ENCODE results near the gene TMEM143.
"Not testable (repeated sequence)": the region's sequence is repeated elsewhere in the genome, so short reads cannot be mapped to it uniquely, and the experiment has no call there.

The TMEM143 gene

DNA sequence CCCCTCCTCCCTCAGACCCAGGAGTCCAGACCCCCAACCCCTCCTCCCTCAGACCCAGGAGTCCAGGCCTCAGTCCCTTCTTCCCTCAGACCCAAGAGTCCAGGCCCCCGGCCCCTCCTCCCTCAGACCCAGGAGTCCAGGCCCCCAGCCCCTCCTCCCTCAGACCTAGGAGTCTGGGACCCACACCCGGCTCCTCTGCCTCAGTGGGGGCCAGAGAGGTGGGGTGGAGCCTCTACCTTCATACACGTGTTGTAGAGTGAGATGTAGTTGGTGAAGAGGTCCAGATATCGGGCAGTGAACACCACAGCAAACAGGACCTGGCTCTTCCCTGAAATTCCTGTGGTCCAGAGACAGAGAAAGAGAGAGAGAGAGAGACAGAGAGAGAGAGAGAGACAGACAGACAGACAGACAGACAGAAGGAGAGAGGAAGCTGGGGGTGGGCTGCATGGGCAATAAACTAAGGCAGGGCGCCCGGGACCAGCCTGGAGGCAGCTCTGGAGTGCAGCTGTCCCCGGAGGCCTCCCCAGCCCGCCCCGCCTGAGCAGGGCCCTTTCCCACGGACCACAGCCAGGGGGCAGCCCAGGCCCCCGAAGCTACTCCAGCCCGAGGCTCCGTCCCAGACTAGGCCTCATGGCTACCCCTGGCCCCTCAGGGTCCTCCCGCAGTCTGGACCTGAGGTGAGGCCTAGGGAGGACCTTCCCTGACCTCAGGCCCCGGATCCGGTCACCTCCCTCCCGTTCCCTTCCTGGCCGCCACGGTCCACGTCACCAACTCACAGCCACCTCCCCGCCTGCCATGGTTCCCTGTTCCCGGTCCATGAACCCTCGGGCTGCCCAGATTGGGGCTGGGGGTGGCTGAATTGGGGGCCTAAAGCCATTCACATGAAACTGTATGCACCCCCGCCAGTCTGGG, 26.7 kb upstream of the TMEM143 start:
- DNase-seq = no peak

DNA sequence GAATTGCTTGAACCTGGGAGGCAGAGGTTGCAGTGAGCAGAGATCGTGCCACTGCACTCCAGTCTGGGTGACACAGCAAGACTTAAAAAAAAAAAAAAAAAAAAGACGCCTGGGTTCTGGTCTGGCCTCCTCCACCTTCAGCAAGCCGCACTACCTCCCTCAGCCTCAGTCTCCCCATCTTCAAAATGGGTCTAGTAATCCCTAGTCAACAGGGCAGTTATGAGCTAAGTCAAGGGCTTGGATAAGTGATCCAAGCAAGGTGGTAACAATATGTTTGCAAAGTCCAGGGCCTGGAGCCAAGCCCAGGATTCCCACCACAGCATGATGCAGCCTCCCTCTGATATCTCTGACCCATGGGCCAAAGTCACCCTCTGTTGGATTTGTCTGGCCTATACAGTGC, 23.2 kb upstream of the TMEM143 start:
- no peak for DNase-seq

DNA sequence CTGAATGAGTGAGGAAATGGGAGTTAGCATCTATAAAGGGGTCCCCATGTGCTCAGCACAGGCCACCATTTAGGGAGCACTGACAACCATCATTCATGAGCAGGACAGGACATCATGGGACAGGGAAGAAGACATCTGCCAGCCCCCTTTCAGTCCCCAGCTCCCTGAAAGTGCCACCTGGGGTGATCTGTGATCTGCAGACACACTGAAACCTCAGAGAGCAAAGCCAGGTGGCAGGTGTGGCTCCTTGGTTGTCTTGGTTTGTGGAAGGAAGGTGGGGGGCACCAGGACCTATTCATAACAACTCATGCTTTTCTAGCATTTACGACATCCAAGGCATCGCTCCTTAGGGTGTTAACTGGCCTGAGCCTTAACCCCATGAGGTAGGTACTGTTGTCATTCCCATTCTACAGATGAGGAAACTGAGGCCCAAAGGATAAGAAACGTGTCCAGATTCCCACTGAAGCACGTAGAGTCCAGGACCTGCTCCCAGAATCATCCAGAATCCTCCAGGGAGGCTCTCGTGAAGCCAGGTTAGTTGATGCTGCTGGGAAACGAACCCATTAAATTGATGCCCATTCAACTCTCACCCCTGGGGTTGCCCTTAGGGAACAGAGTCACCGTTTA, 21.8 kb upstream of the TMEM143 start:
- DNase-seq = no peak

GRCh38 chr19:48382286-48382685, 18.5 kb upstream of the TMEM143 start:
- no peak for DNase-seq

DNA sequence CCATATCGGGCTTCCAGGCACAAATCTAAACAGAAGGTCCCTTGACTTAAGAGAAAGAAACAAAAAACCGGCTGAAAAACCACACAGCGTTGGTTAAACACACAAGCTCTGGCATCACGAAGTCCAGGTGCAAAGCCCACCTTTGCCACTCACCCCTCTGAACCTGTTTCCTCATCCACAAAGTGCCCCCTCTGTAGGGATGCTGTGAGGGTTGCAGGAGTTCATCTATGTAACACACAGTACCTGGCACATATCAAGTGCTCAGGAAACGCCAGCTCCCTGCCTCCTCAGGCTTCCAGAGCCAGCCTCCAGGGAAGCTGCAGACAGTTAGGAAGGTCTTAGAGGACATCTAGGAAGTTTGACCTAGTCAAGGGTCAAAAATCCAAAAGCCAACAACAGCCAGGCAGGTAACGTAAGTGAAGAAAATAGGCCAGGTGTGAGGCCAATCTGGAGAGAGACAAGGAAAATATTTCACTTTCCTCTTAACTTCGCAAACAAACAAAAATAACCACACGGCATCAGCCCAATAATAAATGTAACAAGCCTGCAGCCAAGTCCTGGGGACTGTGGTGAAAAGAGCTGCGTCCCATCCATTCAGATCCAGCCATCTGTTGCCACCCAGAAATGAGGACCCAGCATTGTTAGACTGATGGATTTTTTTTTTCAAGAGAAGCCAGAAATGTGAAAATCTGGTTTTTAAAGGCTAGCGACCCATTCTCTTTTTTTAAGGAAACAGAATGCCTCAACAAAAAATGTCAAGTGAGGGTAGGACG, 17.6 kb upstream of the TMEM143 start:
- DNase-seq = no peak

GRCh38 chr19:48379058-48379457, 15.3 kb upstream of the TMEM143 start:
- no peak for DNase-seq

DNA sequence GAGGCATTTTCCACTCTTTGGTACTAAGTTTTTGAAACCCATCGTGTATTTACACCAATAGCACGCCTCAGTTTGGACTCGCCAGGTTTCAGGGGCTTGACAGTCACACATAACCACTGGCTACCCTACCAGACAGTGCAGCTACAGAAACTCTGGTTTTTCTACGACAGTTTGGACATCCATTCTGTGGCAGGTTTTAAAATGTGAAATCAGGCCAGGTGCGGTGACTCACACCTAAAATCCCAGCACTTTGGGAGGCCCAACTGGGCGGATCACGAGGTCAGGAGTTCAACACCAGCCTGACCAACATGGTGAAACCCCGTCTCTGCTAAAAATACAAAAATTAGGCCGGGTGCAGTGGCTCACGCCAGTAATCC, 14.4 kb upstream of the TMEM143 start:
- DNase-seq = no peak

- DNase-seq = no peak
Measured at GRCh38 chr19:48373567-48373966, 9.8 kb upstream of the TMEM143 start.

- no peak for DNase-seq
Measured at GRCh38 chr19:48372904-48373303, 9.2 kb upstream of the TMEM143 start.

GRCh38 chr19:48371771-48372170, 8.0 kb upstream of the TMEM143 start:
- not testable (repeated sequence) for DNase-seq

- DNase-seq = no peak
Measured at GRCh38 chr19:48371367-48371766, 7.6 kb upstream of the TMEM143 start.

GRCh38 chr19:48370955-48371354, 7.2 kb upstream of the TMEM143 start:
- no peak for DNase-seq

GRCh38 chr19:48368936-48369335, 5.2 kb upstream of the TMEM143 start:
- DNase-seq = no peak

DNA sequence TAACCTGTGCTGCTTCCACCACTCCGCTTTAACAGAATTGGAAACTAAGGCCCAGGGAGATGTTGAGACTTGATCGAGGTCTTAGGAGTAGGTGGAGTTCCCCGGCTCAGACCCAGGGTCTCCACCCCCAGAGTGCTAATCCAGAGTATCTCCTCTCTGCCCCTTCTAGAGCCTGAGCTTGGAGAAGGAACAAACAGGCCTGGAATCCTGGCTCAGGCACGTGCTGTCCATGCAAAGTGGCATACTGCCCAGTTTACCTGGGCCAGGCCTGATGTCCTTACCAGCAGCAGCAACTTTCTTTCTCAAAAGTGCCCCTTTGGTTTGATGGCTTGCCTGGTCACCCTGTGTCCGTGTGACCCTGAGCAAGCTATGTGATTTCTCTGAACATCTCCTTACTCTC, 4.1 kb upstream of the TMEM143 start:
- no peak for DNase-seq

- DNase-seq = no peak
Measured at GRCh38 chr19:48365602-48366001, 1.9 kb upstream of the TMEM143 start.

DNA sequence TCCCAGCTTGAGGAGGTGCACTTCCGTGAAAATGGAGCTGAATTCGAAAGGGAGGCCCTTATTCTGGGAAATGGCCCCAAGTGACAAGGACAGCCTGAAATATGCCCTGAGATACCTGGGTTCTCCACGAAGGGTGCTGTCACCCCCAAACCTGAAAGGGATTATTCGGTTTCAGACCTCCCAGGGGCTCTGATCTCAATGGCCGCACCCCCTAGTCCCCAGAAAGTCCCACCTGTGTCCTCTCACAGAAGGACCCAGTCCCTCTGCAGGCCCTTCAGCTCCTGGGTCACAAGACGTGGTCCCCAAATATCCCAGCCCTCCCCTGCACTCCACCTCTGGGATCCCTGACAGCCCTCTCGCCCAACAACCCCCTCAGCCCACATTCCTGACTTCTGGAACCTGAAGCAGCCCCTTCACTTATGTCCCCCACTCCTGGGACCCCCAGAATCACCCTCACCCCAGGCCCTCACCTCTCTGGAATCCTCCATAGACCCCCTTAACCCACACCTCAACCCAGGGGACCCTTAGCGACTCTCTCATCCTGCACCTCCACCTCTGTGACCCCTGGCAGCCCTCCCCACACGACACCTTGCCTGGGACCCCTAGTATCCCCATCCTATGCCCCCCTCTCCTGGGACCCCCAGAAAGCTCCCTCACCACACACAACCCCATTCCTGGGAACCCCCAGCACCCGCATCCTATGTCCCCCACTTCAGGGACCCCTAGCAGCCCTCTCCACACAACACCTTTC, 1.0 kb upstream of the TMEM143 start:
- no peak for DNase-seq

DNA sequence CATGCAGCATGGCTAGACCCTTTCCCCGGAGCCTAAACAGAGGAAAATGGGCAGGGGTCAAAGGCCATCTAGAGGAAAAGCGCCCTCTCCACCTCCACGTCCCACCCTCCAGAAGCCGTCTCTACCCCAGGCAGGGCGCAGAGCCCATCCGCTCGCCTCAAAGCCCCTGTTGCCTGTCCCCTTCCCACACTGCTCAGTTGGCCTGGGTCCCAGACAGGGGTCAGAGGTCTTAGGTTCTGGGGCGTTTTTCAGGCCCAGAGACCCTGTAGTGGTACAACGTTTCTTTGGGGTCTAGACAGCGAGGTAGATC, 285 bp downstream of the TMEM143 start:
- no peak for DNase-seq

- DNase-seq = peak; percentile 78
Measured at GRCh38 chr19:48362716-48363499, 832 bp downstream of the TMEM143 start.

GRCh38 chr19:48361912-48362311, 1.8 kb downstream of the TMEM143 start:
- DNase-seq = no peak

DNA sequence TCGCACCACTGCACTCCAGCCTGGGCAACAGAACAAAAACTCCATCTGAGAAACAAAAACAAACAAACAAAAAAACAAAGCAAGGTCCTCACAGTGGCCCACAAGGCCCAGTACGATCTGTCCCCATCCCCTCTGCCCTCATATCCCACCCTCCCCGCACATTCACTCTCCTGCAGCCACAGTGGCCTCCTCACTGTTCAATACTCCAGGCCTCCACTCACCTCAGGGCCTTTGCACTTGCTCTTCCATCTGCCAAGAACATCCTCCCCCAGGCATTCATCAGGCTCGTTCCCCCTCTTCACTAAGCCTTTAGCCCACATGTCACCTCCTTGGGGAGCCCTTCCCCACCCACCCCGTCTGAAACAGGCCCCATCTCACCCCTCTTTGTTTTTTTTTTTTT, 4.6 kb downstream of the TMEM143 start:
- DNase-seq = no peak

DNA sequence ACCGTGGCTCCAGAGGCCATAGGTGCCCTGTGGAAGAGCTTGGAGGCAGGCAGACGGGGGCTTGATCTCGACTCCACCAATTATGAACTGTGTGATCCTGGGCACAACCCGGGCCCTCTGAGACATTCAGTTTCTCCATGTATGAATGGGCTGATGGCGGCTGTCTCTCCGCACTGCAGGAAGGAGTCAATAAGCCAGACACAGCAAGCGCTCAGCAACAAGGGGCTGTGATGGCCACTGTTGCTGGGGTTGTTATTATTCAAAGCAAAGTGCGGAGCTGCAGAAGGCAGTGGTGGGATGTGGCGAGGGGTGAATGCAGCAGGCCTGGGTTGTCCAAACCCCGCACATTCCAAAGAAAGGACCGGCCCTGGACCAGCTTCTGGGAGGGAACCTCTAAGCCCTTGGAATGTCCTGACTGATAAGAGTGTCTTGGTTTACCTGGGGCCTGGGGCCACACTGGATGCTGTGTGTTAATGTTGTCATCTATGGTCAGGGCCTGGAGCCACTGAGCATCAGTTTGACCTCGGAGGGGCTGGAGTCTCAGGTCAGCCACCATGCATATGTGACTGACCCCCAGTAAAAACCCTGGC, 8.3 kb downstream of the TMEM143 start:
- DNase-seq = no peak

Measured in GOT3 (cell line).